ENCODE measurements around the gene DNAJB1. TPM values are rescaled to one million over a fixed set of nuclear protein-coding genes. Genes with fewer than 3 reads are reported as not detected.

Gene DNAJB1
- total and polyA plus RNA-seq, 2 experiments from 2014 or later = 41.8 to 82.8 TPM

GRCh38 chr19:14476327-14476672 is 41.9 kb downstream of the DNAJB1 start:
- no peak for DNase-seq (ENCODE audit: low read depth in 1 of 2, low spot score in 1 of 2)
- H3K36me3 ChIP-seq = no peaks in the 10 kb centered on the region
- H3K27ac ChIP-seq = no peak overlapping the region
- TF ChIP-seq CTCF (IDR thresholded peaks at IDR 0.05; ENCODE audit: low read depth, low read length) = no peak
- no peaks in the 10 kb centered on the region for H3K27me3 ChIP-seq
- H3K4me3 ChIP-seq = no peak overlapping the region
- no peaks in the 10 kb centered on the region for H3K4me1 ChIP-seq (ENCODE audit: low read depth)
- H3K9me3 ChIP-seq (ENCODE audit: low read depth) = no peaks in the 10 kb centered on the region

- no peaks in the 10 kb centered on the region for H3K36me3 ChIP-seq
- peak; percentile 34 to 35 for DNase-seq (ENCODE audit: low read depth in 1 of 2, low spot score in 1 of 2)
- peak; percentile 50 for TF ChIP-seq CTCF (IDR thresholded peaks at IDR 0.05; ENCODE audit: low read depth, low read length)
- no peaks in the 10 kb centered on the region for H3K27me3 ChIP-seq
- H3K27ac ChIP-seq = no peak within 1 kb of the TSS
- no peaks in the 10 kb centered on the region for H3K4me1 ChIP-seq (ENCODE audit: low read depth)
- no peak within 1 kb of the TSS for H3K4me3 ChIP-seq
- no peaks in the 10 kb centered on the region for H3K9me3 ChIP-seq (ENCODE audit: low read depth)
Measured at GRCh38 chr19:14475251-14476073, 42.7 kb downstream of the DNAJB1 start, which contains the start of gene PTGER1. Gene PTGER1, minus strand, starts transcription at chr19:14475354. Its CDS starts 1,034 bp downstream, at chr19:14474320.

- Histone ChIP-seq H3K27me3 (no peaks in the 10 kb centered on the region), H3K9me3 (ENCODE audit: low read depth) (no peaks in the 10 kb centered on the region), H3K4me1 (ENCODE audit: low read depth) (no peaks in the 10 kb centered on the region), H3K4me3 (no peak overlapping the region), H3K36me3 (no peaks in the 10 kb centered on the region), H3K27ac (no peak overlapping the region)
- DNase-seq (ENCODE audit: low read depth in 1 of 2, low spot score in 1 of 2) = no peak
- TF ChIP-seq CTCF (IDR thresholded peaks at IDR 0.05; ENCODE audit: low read depth, low read length) = no peak
Measured at GRCh38 chr19:14474827-14475226, 43.4 kb downstream of the DNAJB1 start.

GRCh38 chr19:14473978-14474578 is 44.1 kb downstream of the DNAJB1 start:
- Histone ChIP-seq H3K9me3 (ENCODE audit: low read depth) (no peaks in the 10 kb centered on the region), H3K27ac (no peak overlapping the region), H3K36me3 (no peaks in the 10 kb centered on the region), H3K4me3 (no peak overlapping the region), H3K27me3 (no peaks in the 10 kb centered on the region), H3K4me1 (ENCODE audit: low read depth) (no peaks in the 10 kb centered on the region)
- peak in 1 of 2 donors; percentile 38 for DNase-seq (ENCODE audit: low read depth in 1 of 2, low spot score in 1 of 2)
- no peak for TF ChIP-seq CTCF (IDR thresholded peaks at IDR 0.05; ENCODE audit: low read depth, low read length)

- peak in 1 of 2 donors; percentile 39 for DNase-seq (ENCODE audit: low read depth in 1 of 2, low spot score in 1 of 2)
- TF ChIP-seq CTCF (IDR thresholded peaks at IDR 0.05; ENCODE audit: low read depth, low read length) = no peak
- Histone ChIP-seq H3K36me3 (peaks cover 1% of the 10 kb centered on the region), H3K4me1 (ENCODE audit: low read depth) (no peaks in the 10 kb centered on the region), H3K4me3 (no peak overlapping the region), H3K27me3 (no peaks in the 10 kb centered on the region), H3K27ac (no peak overlapping the region), H3K9me3 (ENCODE audit: low read depth) (no peaks in the 10 kb centered on the region)
Measured at GRCh38 chr19:14473073-14473977, 44.9 kb downstream of the DNAJB1 start.
